LHCN-M2 (cell line): ENCODE results near the gene MUC22. TPM values are rescaled to one million over a fixed set of nuclear protein-coding genes. Genes with fewer than 3 reads are reported as not detected.
"Not testable (repeated sequence)": the region's sequence is repeated elsewhere in the genome, so short reads cannot be mapped to it uniquely, and the experiment has no call there.

Experiments used
- DNase-seq: peaks from one replicate; pipeline ENCODE4 v3.0.0-alpha.2; 2012; ENCODE audit warnings: low read depth
- polyA plus RNA-seq: library from polyadenylated mRNA; unstranded; fragments of >200 nt; gene quantifications from one replicate; pipeline ENCODE4 v1.2.1, GENCODE V29; 2012; ENCODE audit warnings: missing spikeins
- total RNA-seq: library from RNA; depleted of rRNA; stranded (reverse); fragments of >200 nt; gene quantifications from 2 replicates; pipeline ENCODE4 v1.2.3, GENCODE V29; 2014; rRNA removed

MUC22 gene
- total RNA-seq = not detected in 2 replicates
- polyA plus RNA-seq = not detected

- DNase-seq = peak; percentile 22
Observed at GRCh38 chr6:31010393-31011060, at the start of gene MUC22. TSS of gene MUC22 (plus strand) at chr6:31010474. CDS start at chr6:31010707, 233 bp downstream.

- DNase-seq = peak; percentile 19
Observed at GRCh38 chr6:30960907-30961673, 49.2 kb upstream of the MUC22 start.

- DNase-seq = no peak
Observed at GRCh38 chr6:30962716-30963115, 47.6 kb upstream of the MUC22 start.

- DNase-seq = peak; percentile 19
Observed at GRCh38 chr6:30963641-30964040, 46.6 kb upstream of the MUC22 start.

GRCh38 chr6:30964075-30964474 is 46.2 kb upstream of the MUC22 start:
- DNase-seq = peak; percentile 43

- DNase-seq = no peak
Observed at GRCh38 chr6:30965140-30965601, 45.1 kb upstream of the MUC22 start.

GRCh38 chr6:30966154-30966553 is 44.1 kb upstream of the MUC22 start:
- no peak for DNase-seq

GRCh38 chr6:30969171-30969570 is 41.1 kb upstream of the MUC22 start:
- not testable (repeated sequence) for DNase-seq

GRCh38 chr6:30970946-30971345 is 39.3 kb upstream of the MUC22 start:
- no peak for DNase-seq

- DNase-seq = no peak
Observed at GRCh38 chr6:30972816-30973215, 37.5 kb upstream of the MUC22 start.

GRCh38 chr6:30974490-30975252 is 35.6 kb upstream of the MUC22 start:
- no peak for DNase-seq

- no peak for DNase-seq
Observed at GRCh38 chr6:30979141-30979540, 31.1 kb upstream of the MUC22 start.

- no peak for DNase-seq
Observed at GRCh38 chr6:30979690-30980089, 30.6 kb upstream of the MUC22 start.

GRCh38 chr6:30981942-30982772 is 28.1 kb upstream of the MUC22 start:
- peak; percentile 63 for DNase-seq

GRCh38 chr6:30983439-30983838 is 26.8 kb upstream of the MUC22 start, which contains the start of gene MUC21:
TSS of gene MUC21 (plus strand) at chr6:30983718. CDS start at chr6:30983959, 241 bp downstream.
- no peak for DNase-seq

- DNase-seq = no peak
Observed at GRCh38 chr6:30985490-30985889, 24.8 kb upstream of the MUC22 start.

- no peak for DNase-seq
Observed at GRCh38 chr6:30987304-30987703, 23.0 kb upstream of the MUC22 start.

- no peak for DNase-seq
Observed at GRCh38 chr6:30988209-30988825, 22.0 kb upstream of the MUC22 start.

- peak; percentile 22 for DNase-seq
Observed at GRCh38 chr6:30990422-30991086, 19.7 kb upstream of the MUC22 start.

- DNase-seq = no peak
Observed at GRCh38 chr6:30991891-30992290, 18.4 kb upstream of the MUC22 start.
